Smooth muscle cell of bladder (primary cell): ENCODE results near the gene PCDHA7. TPM values are rescaled to one million over a fixed set of nuclear protein-coding genes. Genes with fewer than 3 reads are reported as not detected.

Experiments
- total RNA-seq: library from RNA; depleted of rRNA; stranded (reverse); fragments of >200 nt; gene quantifications from 2 replicates; pipeline ENCODE4 v1.2.3, GENCODE V29; 2014

Gene PCDHA7
- total RNA-seq, 1 donor from 2014 or later, result 0.57 TPM

DNA sequence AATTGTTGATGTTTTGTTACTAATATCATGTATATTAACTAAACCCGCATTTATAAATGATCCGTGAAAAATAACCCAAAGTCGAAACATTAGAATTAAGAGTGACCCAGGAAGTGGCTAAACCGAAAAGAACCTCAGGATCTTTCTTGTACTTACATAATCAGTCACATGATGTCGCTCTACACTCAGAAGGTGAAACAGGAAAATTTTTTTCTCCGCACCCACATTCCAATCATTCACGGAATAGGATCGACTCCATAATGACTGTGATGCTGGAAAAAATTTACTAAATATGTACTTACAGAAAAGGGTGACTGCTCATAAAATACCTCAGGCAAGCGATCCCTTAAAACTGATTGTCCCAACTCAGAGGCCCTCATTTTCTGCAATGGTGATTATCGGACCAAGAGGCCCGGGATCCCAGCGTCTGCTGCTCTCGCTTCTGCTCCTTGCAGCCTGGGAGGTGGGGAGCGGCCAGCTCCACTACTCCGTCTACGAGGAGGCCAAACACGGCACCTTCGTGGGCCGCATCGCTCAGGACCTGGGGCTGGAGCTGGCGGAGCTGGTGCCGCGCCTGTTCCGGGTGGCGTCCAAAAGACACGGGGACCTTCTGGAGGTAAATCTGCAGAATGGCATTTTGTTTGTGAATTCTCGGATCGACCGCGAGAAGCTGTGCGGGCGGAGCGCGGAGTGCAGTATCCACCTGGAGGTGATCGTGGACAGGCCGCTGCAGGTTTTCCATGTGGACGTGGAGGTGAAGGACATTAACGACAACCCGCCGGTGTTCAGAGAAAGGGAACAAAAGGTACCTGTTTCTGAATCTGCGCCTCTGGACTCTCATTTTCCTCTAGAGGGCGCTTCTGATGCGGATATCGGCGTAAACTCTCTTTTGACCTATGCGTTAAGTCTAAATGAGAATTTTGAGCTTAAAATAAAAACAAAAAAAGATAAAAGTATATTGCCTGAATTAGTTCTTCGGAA, 41.3 kb downstream of the PCDHA7 start, which contains the start of gene PCDHA12:
Gene PCDHA12 (plus strand): TSS at position 224 of the 981 bp plus-strand sequence. CDS start 165 bp downstream, at position 389.

DNA sequence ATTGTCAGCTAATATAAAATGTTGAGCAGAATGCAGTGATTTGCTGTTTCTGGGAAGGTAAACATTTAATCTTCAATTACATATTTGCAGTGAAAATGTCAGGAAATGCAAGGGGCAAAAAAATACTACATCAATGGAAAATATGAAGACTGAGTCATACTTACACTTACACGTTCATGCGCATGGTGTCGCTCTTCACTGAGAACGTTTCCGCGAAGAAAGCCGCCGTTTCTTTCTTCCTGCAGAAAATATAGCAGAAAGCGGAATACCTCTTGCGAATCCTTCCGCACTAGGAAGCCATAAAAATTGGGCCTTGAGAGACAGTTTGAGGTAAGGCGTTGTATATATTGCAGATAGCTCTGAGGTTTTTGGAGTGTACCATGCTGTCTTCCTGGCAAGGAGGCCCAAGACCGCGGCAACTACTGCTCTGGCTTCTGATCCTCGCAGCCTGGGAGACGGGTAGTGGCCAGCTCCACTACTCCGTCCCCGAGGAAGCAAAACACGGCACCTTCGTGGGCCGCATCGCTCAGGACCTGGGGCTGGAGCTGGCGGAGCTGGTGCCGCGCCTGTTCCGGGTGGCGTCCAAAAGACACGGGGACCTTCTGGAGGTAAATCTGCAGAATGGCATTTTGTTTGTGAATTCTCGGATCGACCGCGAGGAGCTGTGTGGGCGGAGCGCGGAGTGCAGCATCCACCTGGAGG, 48.0 kb downstream of the PCDHA7 start, which contains the start of gene PCDHA13:
Gene PCDHA13 (plus strand): TSS at position 236 of the 702 bp plus-strand sequence. CDS start 145 bp downstream, at position 381.

Other genes starting within 250 kb of the PCDHA7 start
- gene CD14, start 201.1 kb upstream of the PCDHA7 start, total RNA-seq, result 2.9 and 8.8 TPM in 2 replicates
- gene TMCO6, start 194.8 kb upstream of the PCDHA7 start, total RNA-seq, result 4.2 and 6.8 TPM in 2 replicates
- gene NDUFA2, start 186.6 kb upstream of the PCDHA7 start, total RNA-seq, result 75.1 and 83.8 TPM in 2 replicates
- gene IK, start 186.4 kb upstream of the PCDHA7 start, total RNA-seq, result 105 and 111 TPM in 2 replicates
- gene WDR55, start 169.4 kb upstream of the PCDHA7 start, total RNA-seq, result 24.5 and 28.3 TPM in 2 replicates
- gene DND1, start 160.7 kb upstream of the PCDHA7 start, total RNA-seq, result 0.14 TPM in 1 of 2 replicates, not detected in the other
- gene HARS1, start 142.9 kb upstream of the PCDHA7 start, total RNA-seq, result 62.9 and 65.2 TPM in 2 replicates
- 24.6 and 27.1 TPM in 2 replicates for gene HARS2, start 142.8 kb upstream of the PCDHA7 start, total RNA-seq
- 63.7 and 78.2 TPM in 2 replicates for gene ZMAT2, start 133.8 kb upstream of the PCDHA7 start, total RNA-seq
- under 0.01 TPM in 2 replicates for gene PCDHA1, start 48.1 kb upstream of the PCDHA7 start, total RNA-seq
- under 0.01 and 0.09 TPM in 2 replicates for gene PCDHA2, start 39.4 kb upstream of the PCDHA7 start, total RNA-seq
- gene PCDHA3, start 33.2 kb upstream of the PCDHA7 start, total RNA-seq, result 0.14 and 0.28 TPM in 2 replicates
- 0.14 and 0.37 TPM in 2 replicates for gene PCDHA4, start 27.2 kb upstream of the PCDHA7 start, total RNA-seq
- gene PCDHA5, start 12.7 kb upstream of the PCDHA7 start, total RNA-seq, result under 0.01 and 0.09 TPM in 2 replicates
- gene PCDHA6, start 6.3 kb upstream of the PCDHA7 start, total RNA-seq, result 0.14 and 0.55 TPM in 2 replicates
- under 0.01 and 0.09 TPM in 2 replicates for gene PCDHA8, start 6.9 kb downstream of the PCDHA7 start, total RNA-seq
- gene PCDHA9, start 14.1 kb downstream of the PCDHA7 start, total RNA-seq, result under 0.01 and 0.18 TPM in 2 replicates
- gene PCDHA10, start 21.6 kb downstream of the PCDHA7 start, total RNA-seq, result 0.14 and 0.28 TPM in 2 replicates
- gene PCDHA11, start 34.7 kb downstream of the PCDHA7 start, total RNA-seq, result under 0.01 and 0.65 TPM in 2 replicates
- under 0.01 and 0.09 TPM in 2 replicates for gene PCDHA12, start 41.0 kb downstream of the PCDHA7 start, total RNA-seq
- gene PCDHA13, start 47.9 kb downstream of the PCDHA7 start, total RNA-seq, result under 0.01 and 0.09 TPM in 2 replicates
- gene PCDHAC1, start 92.0 kb downstream of the PCDHA7 start, total RNA-seq, result 0.14 and 0.18 TPM in 2 replicates
- gene PCDHAC2, start 132.2 kb downstream of the PCDHA7 start, total RNA-seq, result 0.14 and 0.28 TPM in 2 replicates
- not detected in 2 replicates for gene PCDHB1, start 217.1 kb downstream of the PCDHA7 start, total RNA-seq